ENCODE data around the gene TMEM150C. TPM values are rescaled to one million over a fixed set of nuclear protein-coding genes. Genes with fewer than 3 reads are reported as not detected.

Gene TMEM150C
- total and polyA plus RNA-seq, 5 donors from 2014 or later: 0.10 to 0.21 (median 0.13) TPM; not detected in 2

DNA sequence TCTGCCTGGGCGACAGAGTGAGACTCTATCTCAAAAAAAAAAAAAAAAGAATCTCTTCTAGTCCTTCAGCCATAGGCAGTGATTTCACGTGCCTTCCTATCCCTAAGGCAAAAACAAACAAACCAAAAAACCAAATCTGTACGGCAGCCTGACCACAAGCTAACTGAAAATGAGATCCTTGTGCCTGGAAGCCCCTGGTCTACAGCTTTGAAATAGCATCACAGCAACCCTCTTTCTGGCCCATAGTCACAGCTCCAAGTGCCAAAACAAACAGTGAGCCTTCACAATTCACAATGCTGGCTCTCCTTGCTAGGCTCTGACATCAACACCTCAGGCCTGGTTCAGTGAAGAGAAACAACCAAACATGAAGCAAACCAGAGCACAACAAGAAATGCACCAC lies 46.1 kb downstream of the TMEM150C start:
- Histone ChIP-seq H3K36me3 (ENCODE audit: control insufficient read depth, insufficient read depth, low read length) (no peaks in the 10 kb centered on the region), H3K9me3 (ENCODE audit: control insufficient read depth in 2 of 2, low read length in 2 of 2) (no peaks in the 10 kb centered on the region), H3K27ac (ENCODE audit: insufficient read depth, low read length, poor library complexity, severe bottlenecking) (no peak overlapping the region), H3K4me1 (ENCODE audit: control insufficient read depth, insufficient read depth, low read length, poor library complexity, severe bottlenecking) (no peaks in the 10 kb centered on the region), H3K4me3 (ENCODE audit: low read depth, low read length) (no peak overlapping the region), H3K27me3 (ENCODE audit: control insufficient read depth, insufficient read depth, low read length) (no peaks in the 10 kb centered on the region)
- no peak overlapping the region for H3K27ac Mint-ChIP-seq
- no peaks in the 10 kb centered on the region for H3K36me3 Mint-ChIP-seq
- H3K27me3 Mint-ChIP-seq: peaks cover 14% of the 10 kb centered on the region
- ATAC-seq (ENCODE audit: low read depth in 2 of 2): no peak
- H3K9me3 Mint-ChIP-seq: peaks cover 0 to 2% (median 0%) of the 10 kb centered on the region in 7 donors
- no peak overlapping the region for H3K4me3 Mint-ChIP-seq
- no peaks in the 10 kb centered on the region for H3K4me1 Mint-ChIP-seq
- DNase-seq: no peak

DNA sequence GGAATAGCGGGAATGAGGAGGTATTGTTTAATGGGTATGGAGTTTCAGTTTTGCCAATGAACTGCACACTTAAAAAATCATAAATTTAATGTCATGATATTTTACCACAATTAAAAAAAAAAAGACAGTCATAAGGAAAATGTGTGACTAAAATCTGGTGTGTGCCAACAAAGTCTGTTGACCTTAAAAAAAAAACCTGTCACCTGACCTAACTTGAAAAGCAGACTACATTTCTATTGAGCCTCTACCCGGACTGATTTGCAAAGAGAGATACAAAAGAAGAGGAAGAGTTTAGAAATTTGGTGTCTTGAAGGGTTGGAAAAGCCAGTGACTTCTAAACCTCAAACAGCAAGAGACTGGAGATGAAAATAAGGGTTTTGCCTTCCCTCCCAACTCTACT lies 48.4 kb downstream of the TMEM150C start:
- DNase-seq: no peak
- H3K27me3 ChIP-seq (ENCODE audit: control insufficient read depth, insufficient read depth, low read length): no peaks in the 10 kb centered on the region
- no peaks in the 10 kb centered on the region for H3K9me3 ChIP-seq (ENCODE audit: control insufficient read depth in 2 of 2, low read length in 2 of 2)
- no peak overlapping the region for H3K27ac ChIP-seq (ENCODE audit: insufficient read depth, low read length, poor library complexity, severe bottlenecking)
- peaks cover 0 to 2% (median 0%) of the 10 kb centered on the region in 7 donors for H3K9me3 Mint-ChIP-seq
- H3K4me1 Mint-ChIP-seq: no peaks in the 10 kb centered on the region
- H3K36me3 ChIP-seq (ENCODE audit: control insufficient read depth, insufficient read depth, low read length): no peaks in the 10 kb centered on the region
- H3K36me3 Mint-ChIP-seq: no peaks in the 10 kb centered on the region
- no peak for ATAC-seq (ENCODE audit: low read depth in 2 of 2)
- H3K4me3 ChIP-seq (ENCODE audit: low read depth, low read length): no peak overlapping the region
- H3K27me3 Mint-ChIP-seq: peaks cover 14% of the 10 kb centered on the region
- H3K4me3 Mint-ChIP-seq: no peak overlapping the region
- H3K4me1 ChIP-seq (ENCODE audit: control insufficient read depth, insufficient read depth, low read length, poor library complexity, severe bottlenecking): no peaks in the 10 kb centered on the region
- H3K27ac Mint-ChIP-seq: no peak overlapping the region

DNA sequence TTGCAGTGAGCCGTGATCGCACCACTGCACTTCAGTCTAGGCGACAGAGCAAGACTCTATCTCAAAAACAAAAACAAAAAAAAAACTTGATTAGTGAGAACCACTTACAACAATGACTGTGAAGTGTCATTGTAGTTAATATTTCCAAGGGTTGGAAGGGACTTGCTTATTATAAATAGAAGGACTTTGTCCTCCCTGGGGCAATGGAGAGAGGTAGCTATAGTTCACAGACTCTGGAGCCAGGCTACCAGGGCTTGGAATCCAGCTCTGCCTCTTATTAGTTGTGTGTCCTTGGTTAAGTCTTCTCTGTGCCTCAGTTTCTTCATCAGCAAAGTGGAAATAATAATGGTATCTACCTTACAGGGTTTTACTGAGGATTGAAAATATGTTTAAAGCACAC lies 51.6 kb downstream of the TMEM150C start:
- no peaks in the 10 kb centered on the region for H3K4me1 Mint-ChIP-seq
- no peak for DNase-seq
- Histone ChIP-seq H3K36me3 (ENCODE audit: control insufficient read depth, insufficient read depth, low read length) (no peaks in the 10 kb centered on the region), H3K27ac (ENCODE audit: insufficient read depth, low read length, poor library complexity, severe bottlenecking) (no peak overlapping the region), H3K4me3 (ENCODE audit: low read depth, low read length) (no peak overlapping the region), H3K4me1 (ENCODE audit: control insufficient read depth, insufficient read depth, low read length, poor library complexity, severe bottlenecking) (no peaks in the 10 kb centered on the region), H3K9me3 (ENCODE audit: control insufficient read depth in 2 of 2, low read length in 2 of 2) (no peaks in the 10 kb centered on the region), H3K27me3 (ENCODE audit: control insufficient read depth, insufficient read depth, low read length) (no peaks in the 10 kb centered on the region)
- ATAC-seq (ENCODE audit: low read depth in 2 of 2): no peak
- no peaks in the 10 kb centered on the region for H3K9me3 Mint-ChIP-seq
- peaks cover 8% of the 10 kb centered on the region for H3K27me3 Mint-ChIP-seq
- H3K4me3 Mint-ChIP-seq: no peak overlapping the region
- no peak overlapping the region for H3K27ac Mint-ChIP-seq
- H3K36me3 Mint-ChIP-seq: no peaks in the 10 kb centered on the region

DNA sequence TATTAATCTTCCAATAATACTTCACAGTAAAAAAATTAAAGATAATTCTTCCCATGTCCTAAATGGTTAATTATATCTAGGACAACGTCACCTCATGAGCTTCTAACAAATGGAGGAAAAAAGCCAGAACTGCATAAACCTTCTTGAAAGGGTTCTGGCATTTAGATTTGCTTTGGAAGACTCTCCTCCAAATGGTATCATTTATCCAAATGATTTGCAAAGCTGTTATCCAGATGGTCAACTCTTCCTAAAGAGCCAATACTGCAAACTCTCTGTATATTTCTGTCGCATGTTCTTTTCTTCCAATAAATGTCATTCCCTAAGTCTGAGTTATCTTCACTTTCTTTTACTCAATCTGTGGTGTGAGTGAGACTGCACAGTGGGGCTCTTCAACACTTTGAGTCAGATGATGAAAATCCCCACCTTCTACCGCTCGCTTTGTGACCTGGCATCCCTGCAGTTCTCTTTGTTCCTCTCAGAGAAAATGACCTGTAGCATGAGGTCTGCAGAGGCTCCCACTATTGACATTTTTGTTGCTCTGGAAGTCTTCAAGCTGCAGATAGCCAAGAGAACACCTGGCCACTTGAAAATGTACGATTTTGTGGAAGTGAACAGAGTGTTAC lies 52.9 kb downstream of the TMEM150C start:
- Mint-ChIP-seq H3K27me3 (peaks cover 4% of the 10 kb centered on the region), H3K4me3 (no peak overlapping the region), H3K9me3 (no peaks in the 10 kb centered on the region), H3K27ac (no peak overlapping the region), H3K36me3 (no peaks in the 10 kb centered on the region), H3K4me1 (no peaks in the 10 kb centered on the region)
- Histone ChIP-seq H3K4me3 (ENCODE audit: low read depth, low read length) (no peak overlapping the region), H3K36me3 (ENCODE audit: control insufficient read depth, insufficient read depth, low read length) (no peaks in the 10 kb centered on the region), H3K27me3 (ENCODE audit: control insufficient read depth, insufficient read depth, low read length) (no peaks in the 10 kb centered on the region), H3K27ac (ENCODE audit: insufficient read depth, low read length, poor library complexity, severe bottlenecking) (no peak overlapping the region), H3K4me1 (ENCODE audit: control insufficient read depth, insufficient read depth, low read length, poor library complexity, severe bottlenecking) (no peaks in the 10 kb centered on the region), H3K9me3 (ENCODE audit: control insufficient read depth in 2 of 2, low read length in 2 of 2) (no peaks in the 10 kb centered on the region)
- no peak for DNase-seq
- ATAC-seq (ENCODE audit: low read depth in 2 of 2): no peak

DNA sequence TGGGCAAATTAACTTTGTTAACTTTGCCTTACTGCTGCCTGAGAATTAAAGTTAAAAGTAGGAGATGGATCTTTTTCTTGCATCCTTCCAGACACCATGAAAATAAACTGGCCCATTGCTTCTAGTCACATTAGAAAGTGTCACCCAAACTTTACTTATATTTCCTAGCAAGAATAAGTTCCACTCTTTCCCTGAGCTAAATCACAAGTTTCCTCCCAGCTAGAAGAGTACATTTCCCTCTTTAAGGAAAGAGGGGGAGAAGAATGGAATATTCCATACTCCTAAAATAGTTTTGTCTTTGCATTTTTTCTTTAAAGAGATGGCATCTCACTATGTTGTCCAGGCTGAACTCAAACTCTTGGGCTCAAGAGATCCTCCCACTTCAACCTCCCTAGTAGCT lies 53.8 kb downstream of the TMEM150C start:
- H3K27ac Mint-ChIP-seq: no peak overlapping the region
- Histone ChIP-seq H3K9me3 (ENCODE audit: control insufficient read depth in 2 of 2, low read length in 2 of 2) (no peaks in the 10 kb centered on the region), H3K27ac (ENCODE audit: insufficient read depth, low read length, poor library complexity, severe bottlenecking) (no peak overlapping the region), H3K36me3 (ENCODE audit: control insufficient read depth, insufficient read depth, low read length) (no peaks in the 10 kb centered on the region), H3K4me1 (ENCODE audit: control insufficient read depth, insufficient read depth, low read length, poor library complexity, severe bottlenecking) (no peaks in the 10 kb centered on the region), H3K27me3 (ENCODE audit: control insufficient read depth, insufficient read depth, low read length) (no peaks in the 10 kb centered on the region), H3K4me3 (ENCODE audit: low read depth, low read length) (no peak overlapping the region)
- ATAC-seq (ENCODE audit: low read depth in 2 of 2) (no peak), DNase-seq (no peak)
- no peaks in the 10 kb centered on the region for H3K36me3 Mint-ChIP-seq
- no peaks in the 10 kb centered on the region for H3K4me1 Mint-ChIP-seq
- H3K4me3 Mint-ChIP-seq: no peak overlapping the region
- no peaks in the 10 kb centered on the region for H3K9me3 Mint-ChIP-seq
- peaks cover 4% of the 10 kb centered on the region for H3K27me3 Mint-ChIP-seq

DNA sequence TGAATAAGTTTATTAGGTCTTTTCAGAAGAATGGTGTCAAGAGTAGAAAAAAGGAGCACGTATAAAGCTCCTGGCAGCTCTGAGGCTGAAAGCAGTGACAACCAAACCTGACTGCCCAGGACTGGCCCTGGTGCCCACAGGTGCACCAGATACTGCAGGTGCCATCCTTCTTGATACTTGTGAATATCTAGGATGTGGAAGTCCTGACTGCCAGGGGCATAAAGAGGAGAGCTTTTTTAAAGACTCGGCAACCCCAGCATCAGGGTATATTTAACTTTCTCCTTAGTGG lies 60.7 kb downstream of the TMEM150C start:
- Mint-ChIP-seq H3K27ac (no peak overlapping the region), H3K4me1 (no peaks in the 10 kb centered on the region), H3K36me3 (no peaks in the 10 kb centered on the region), H3K9me3 (no peaks in the 10 kb centered on the region), H3K4me3 (no peak overlapping the region), H3K27me3 (peaks cover 9% of the 10 kb centered on the region)
- Histone ChIP-seq H3K9me3 (ENCODE audit: control insufficient read depth in 2 of 2, low read length in 2 of 2) (no peaks in the 10 kb centered on the region), H3K36me3 (ENCODE audit: control insufficient read depth, insufficient read depth, low read length) (no peaks in the 10 kb centered on the region), H3K27ac (ENCODE audit: insufficient read depth, low read length, poor library complexity, severe bottlenecking) (no peak overlapping the region), H3K4me3 (ENCODE audit: low read depth, low read length) (no peak overlapping the region), H3K4me1 (ENCODE audit: control insufficient read depth, insufficient read depth, low read length, poor library complexity, severe bottlenecking) (no peaks in the 10 kb centered on the region), H3K27me3 (ENCODE audit: control insufficient read depth, insufficient read depth, low read length) (no peaks in the 10 kb centered on the region)
- DNase-seq (no peak), ATAC-seq (ENCODE audit: low read depth in 2 of 2) (no peak)

DNA sequence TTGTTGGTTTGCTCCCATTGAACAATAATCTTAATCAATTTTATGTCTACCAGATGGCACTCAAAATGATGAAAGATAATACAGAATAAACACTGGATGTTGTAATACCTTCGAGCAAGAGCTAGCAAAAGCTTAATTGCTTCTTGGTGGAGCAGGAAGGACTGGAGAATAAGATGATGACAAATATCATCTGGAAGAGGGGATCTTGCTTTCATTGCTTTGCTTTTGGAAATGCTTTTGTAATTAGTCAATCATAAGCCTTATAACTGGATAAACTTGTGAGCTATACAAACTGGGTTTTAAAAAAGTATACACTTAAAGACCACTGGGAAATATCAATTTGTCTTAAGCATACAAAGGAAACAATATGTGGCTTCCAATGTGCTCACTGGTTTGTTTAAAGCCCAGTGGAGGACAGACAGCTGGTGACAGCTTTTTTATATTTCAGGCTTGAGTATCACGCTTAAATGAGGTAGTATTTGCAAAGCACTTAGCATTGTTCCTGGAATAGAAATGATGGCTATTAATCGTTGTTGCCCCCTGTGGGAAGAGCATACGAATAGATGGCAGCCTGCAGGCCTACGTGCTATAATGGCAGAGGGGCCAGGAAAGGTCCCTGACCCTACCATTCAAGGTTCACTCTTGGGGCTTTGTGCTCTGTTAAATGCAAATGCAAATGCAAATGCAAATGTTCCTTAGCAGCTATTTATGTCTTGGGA lies 61.2 kb downstream of the TMEM150C start:
- ATAC-seq (ENCODE audit: low read depth in 2 of 2) (no peak), DNase-seq (no peak)
- Histone ChIP-seq H3K4me1 (ENCODE audit: control insufficient read depth, insufficient read depth, low read length, poor library complexity, severe bottlenecking) (no peaks in the 10 kb centered on the region), H3K4me3 (ENCODE audit: low read depth, low read length) (no peak overlapping the region), H3K27ac (ENCODE audit: insufficient read depth, low read length, poor library complexity, severe bottlenecking) (no peak overlapping the region), H3K9me3 (ENCODE audit: control insufficient read depth in 2 of 2, low read length in 2 of 2) (no peaks in the 10 kb centered on the region), H3K27me3 (ENCODE audit: control insufficient read depth, insufficient read depth, low read length) (no peaks in the 10 kb centered on the region), H3K36me3 (ENCODE audit: control insufficient read depth, insufficient read depth, low read length) (no peaks in the 10 kb centered on the region)
- peaks cover 9% of the 10 kb centered on the region for H3K27me3 Mint-ChIP-seq
- H3K36me3 Mint-ChIP-seq: no peaks in the 10 kb centered on the region
- no peaks in the 10 kb centered on the region for H3K4me1 Mint-ChIP-seq
- no peak overlapping the region for H3K27ac Mint-ChIP-seq
- H3K9me3 Mint-ChIP-seq: no peaks in the 10 kb centered on the region
- H3K4me3 Mint-ChIP-seq: no peak overlapping the region

- Histone ChIP-seq H3K9me3 (ENCODE audit: control insufficient read depth in 2 of 2, low read length in 2 of 2) (no peaks in the 10 kb centered on the region), H3K4me1 (ENCODE audit: control insufficient read depth, insufficient read depth, low read length, poor library complexity, severe bottlenecking) (no peaks in the 10 kb centered on the region), H3K36me3 (ENCODE audit: control insufficient read depth, insufficient read depth, low read length) (no peaks in the 10 kb centered on the region), H3K27me3 (ENCODE audit: control insufficient read depth, insufficient read depth, low read length) (no peaks in the 10 kb centered on the region), H3K27ac (ENCODE audit: insufficient read depth, low read length, poor library complexity, severe bottlenecking) (no peak overlapping the region), H3K4me3 (ENCODE audit: low read depth, low read length) (no peak overlapping the region)
- Mint-ChIP-seq H3K9me3 (no peaks in the 10 kb centered on the region), H3K4me1 (no peaks in the 10 kb centered on the region), H3K4me3 (no peak overlapping the region), H3K27me3 (peaks cover 5% of the 10 kb centered on the region), H3K36me3 (no peaks in the 10 kb centered on the region), H3K27ac (no peak overlapping the region)
- DNase-seq (no peak), ATAC-seq (ENCODE audit: low read depth in 2 of 2) (no peak)
Observed at GRCh38 chr4:82499738-82500434, 61.9 kb downstream of the TMEM150C start.

Data from CD4-positive, CD25-positive, alpha-beta regulatory T cell (primary cell).